ENCODE results near the gene CIB4. TPM values are rescaled to one million over a fixed set of nuclear protein-coding genes. Genes with fewer than 3 reads are reported as not detected.

CIB4 gene
- total and polyA plus RNA-seq, 9 of the 15 experiments (the other 6 are each of a cell fraction or from before 2014, with no cell fraction given): not detected

- ChIA-PET POLR2A (interaction anchor here (0.7 kb wide), 2 partner anchors 166 to 478 kb away, joined by 3 read pairs; no protein-coding TSS in a partner anchor), CTCF (ENCODE audit: low intra/inter-chr PET ratio) (no interaction called here)
- Histone ChIP-seq H2AFZ (ENCODE audit: low read depth, low read length) (no peak overlapping the region), H4K20me1 (replicated peaks; ENCODE audit: control insufficient read depth, insufficient read depth, low read length) (peaks cover 8% of the 10 kb centered on the region; the same call in 1 of the 2 replicates), H3K9me1 (ENCODE audit: control insufficient read depth, insufficient read depth, low read length) (no peaks in the 10 kb centered on the region), H3K79me2 (ENCODE audit: control insufficient read depth, insufficient read depth, low read length) (no peaks in the 10 kb centered on the region), H3K9ac (ENCODE audit: insufficient read depth in 1 of 2, low read depth in 2 of 2, low read length in 2 of 2) (0 out of 4 replicates have a peak overlapping the region, but pooled peaks of 1 of the 2 experiments have one; percentile 3), H3K4me1 (replicated peaks in 1 of 2; ENCODE audit: control insufficient read depth in 2 of 2, insufficient read depth in 2 of 2, low read length in 2 of 2) (peaks cover 5% of the 10 kb centered on the region in 2 experiments; a peak in 3 of 5 replicates), H3K36me3 (ENCODE audit: control insufficient read depth, insufficient read depth, low read length) (no peaks in the 10 kb centered on the region), H3K27ac (ENCODE audit: extremely low read depth, low read depth, low read length) (no peak overlapping the region), H3K27me3 (ENCODE audit: control insufficient read depth in 2 of 2, insufficient read depth in 2 of 2, low read length in 2 of 2) (peaks cover 24 to 78% of the 10 kb centered on the region in 2 experiments; a peak in 4 of 5 replicates), H3K4me3 (no peak overlapping the region), H3K9me3 (replicated peaks; ENCODE audit: control insufficient read depth, insufficient read depth, low read depth, low read length) (no peaks in the 10 kb centered on the region), H3K4me2 (ENCODE audit: insufficient read depth, low read length) (no peak overlapping the region)
- intact Hi-C loops (cut with micrococcal nuclease): no loop called here
- no TSS peak for BruUV-seq (replicated peaks)
- ATAC-seq (no peak), DNase-seq (ENCODE audit: extremely low read depth in 1 of 4, low spot score in 3 of 4) (no peak), FAIRE-seq (no peak)
- in situ Hi-C loops (cut with MboI): no loop called here
- 1% methylated on average over 7 of the region's 7 CpGs for WGBS (ENCODE audit: insufficient coverage, low coverage, missing lambda C conversion rate)
- TF ChIP-seq BRD4 (IDR thresholded peaks at IDR 0.05) (no peak), ZBTB34 (CRISPR knock-in tag; IDR thresholded peaks at IDR 0.05) (no peak), BCL6 (CRISPR knock-in tag; IDR thresholded peaks at IDR 0.05) (no peak), RUNX1 (IDR thresholded peaks at IDR 0.05; ENCODE audit: low read depth) (no peak), L3MBTL2 (IDR thresholded peaks at IDR 0.05) (no peak), ZNF407 (IDR thresholded peaks at IDR 0.05; ENCODE audit: low read depth) (no peak), HMBOX1 (IDR thresholded peaks at IDR 0.05) (no peak), HNRNPK (IDR thresholded peaks at IDR 0.05; ENCODE audit: low read depth, low read length, poor library complexity, severe bottlenecking) (no peak)
These were observed 107.5 kb downstream of the CIB4 start for GRCh38 chr2:26533661-26534060.
